Posterior vena cava (tissue), 2 donors: ENCODE data around the gene BAG2. TPM values are rescaled to one million over a fixed set of nuclear protein-coding genes. Genes with fewer than 3 reads are reported as not detected.

Source experiments
- DNase-seq: peaks from one replicate; pipeline ENCODE4 v3.0.0-alpha.2; 2020; ENCODE audit warnings: low spot score
- intact Hi-C, 2 donors: fragments of 100-400 bp; cut with DNase I; formaldehyde crosslinking; loops; one replicate each; pipeline versions ENCODE4 v1.14.1 to v1.14.2; 2022 to 2023
- long read RNA-seq, 2 donors: library from polyadenylated mRNA; unstranded; transcript quantifications; one replicate each; pipeline ENCODE4 v2.0.0, GENCODE V29; 2020 to 2021
- total RNA-seq, 2 donors: library from RNA; stranded (reverse); fragmentation: NEBNext Ultra II Directional; extraction: Animal tissue kit (Norgen Biotek cat#: 25700); gene quantifications; one replicate each; pipeline ENCODE4 v1.2.1, GENCODE V29; 2021
- donor health status: DM: yes; HTN: yes; CAD: no.
- donor health status: DM: yes; HTN: yes; CAD: no.

BAG2 gene
- 10 to 100 TPM; 32.6 to 45.8 TPM for total RNA-seq
- long read RNA-seq, donor 1, full-length matches to known transcripts, result 67 of 76 reads
- long read RNA-seq, donor 1, partial matches to known transcripts, result 0 of 76 reads
- long read RNA-seq, donor 1, other reads (novel, unspliced or antisense), result 9 of 76 reads
- long read RNA-seq, donor 2, full-length matches to known transcripts, result 352 of 384 reads
- long read RNA-seq, donor 2, partial matches to known transcripts, result 17 of 384 reads
- long read RNA-seq, donor 2, other reads (novel, unspliced or antisense), result 15 of 384 reads

- DNase-seq, result peak; percentile 96
- intact Hi-C loops, result loop anchor here in 1 of 2 donors (10.0 kb wide), 1 partner anchor 142 kb away; the partner anchor contains the start of gene PRIM2
These were observed at the start of gene BAG2 for GRCh38 chr6:57172136-57173055. Gene BAG2 (plus strand): TSS chr6:57172326. CDS start chr6:57172698, 372 bp downstream.

- DNase-seq, result no peak
- intact Hi-C loops, result no loop called here
These were observed 49.0 kb upstream of the BAG2 start for GRCh38 chr6:57123111-57123510.

- no peak for DNase-seq
- intact Hi-C loops, result no loop called here
These were observed 44.4 kb upstream of the BAG2 start for GRCh38 chr6:57127763-57128162.

DNA sequence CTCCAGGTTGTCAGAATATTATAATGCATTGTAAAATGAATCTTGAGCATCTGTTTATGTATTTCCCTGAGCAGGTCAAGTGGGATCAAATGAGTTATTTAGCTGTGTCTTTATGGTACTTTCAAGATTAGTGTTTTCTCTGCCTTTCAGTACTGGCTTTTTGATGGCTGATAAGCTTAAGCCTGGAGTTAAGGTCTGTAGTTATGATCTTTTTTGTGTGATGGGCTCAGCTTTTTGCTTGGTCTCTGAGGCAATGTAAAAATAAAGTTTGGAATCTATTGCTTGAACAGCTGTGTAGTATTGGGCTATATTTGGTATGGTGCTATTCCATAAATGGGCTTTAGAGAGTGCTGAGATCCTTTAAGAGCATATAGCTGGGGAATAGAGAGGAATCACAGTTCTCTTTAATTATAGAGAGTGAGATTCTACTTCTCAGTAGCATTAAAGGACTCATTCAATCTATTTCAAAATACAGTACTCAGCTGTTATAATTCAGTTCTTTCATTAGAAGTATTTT lies 41.4 kb upstream of the BAG2 start:
- no peak for DNase-seq
- intact Hi-C loops, result no loop called here

DNA sequence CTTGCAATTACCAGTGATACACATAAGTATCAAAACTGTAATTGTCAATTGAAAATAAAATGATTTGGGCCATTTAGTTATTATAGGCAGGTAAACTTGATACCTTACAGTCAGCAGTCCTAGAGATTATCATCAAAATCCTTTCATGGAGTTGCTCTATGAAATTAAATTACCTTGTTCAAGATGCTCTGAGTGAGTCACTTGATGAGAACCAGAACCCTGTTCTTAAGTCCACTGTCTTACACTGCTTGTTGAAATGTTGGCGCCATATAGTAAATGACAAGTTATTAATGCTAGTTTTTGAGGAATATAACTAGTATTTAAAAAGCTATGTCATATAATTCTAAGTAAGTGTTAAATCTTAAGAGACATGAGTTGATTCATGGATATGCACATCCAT lies 37.2 kb upstream of the BAG2 start:
- intact Hi-C loops, result no loop called here

GRCh38 chr6:57135885-57136284 lies 36.2 kb upstream of the BAG2 start:
- intact Hi-C loops, result no loop called here
- no peak for DNase-seq

More for the DNA sequence above, 37.2 kb upstream of the BAG2 start:
- DNase-seq, result no peak

GRCh38 chr6:57137350-57137749 lies 34.8 kb upstream of the BAG2 start:
- DNase-seq, result no peak
- intact Hi-C loops, result no loop called here

- intact Hi-C loops, result no loop called here
- no peak for DNase-seq
These were observed 34.1 kb upstream of the BAG2 start for GRCh38 chr6:57138026-57138425.

DNA sequence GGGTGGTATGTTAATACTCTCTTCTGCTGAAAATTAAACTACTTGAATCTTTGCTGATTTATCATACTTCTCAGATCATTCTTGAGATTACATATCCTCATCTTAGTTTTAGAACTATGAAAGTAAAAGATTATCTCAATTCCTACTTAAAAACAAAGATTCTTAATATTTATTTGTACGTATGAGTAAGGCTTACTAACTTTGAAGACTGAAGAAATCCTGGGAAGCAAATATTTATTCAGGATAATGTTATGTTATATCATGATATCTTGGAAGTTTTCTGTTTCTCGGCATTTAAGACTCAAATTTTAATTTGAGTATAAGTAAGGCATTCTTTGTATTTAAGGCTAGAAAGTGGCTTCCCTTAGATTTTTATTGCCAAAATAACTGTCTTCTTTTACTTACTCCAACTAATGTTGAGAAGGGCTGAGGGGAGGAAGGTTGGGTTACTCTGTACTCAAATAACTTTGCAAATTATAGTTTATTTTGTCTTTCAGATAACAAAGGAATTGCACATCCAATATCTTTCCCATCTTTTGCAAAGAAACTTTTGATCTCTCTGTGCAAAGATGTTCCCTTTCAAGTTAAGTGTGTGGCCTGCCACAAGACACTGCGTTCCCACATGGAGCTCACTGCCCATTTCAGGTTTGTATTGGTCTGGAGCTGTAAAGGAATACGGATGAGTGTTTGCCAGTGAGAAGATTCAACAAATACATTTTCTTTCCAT lies 30.5 kb upstream of the BAG2 start:
- intact Hi-C loops, result no loop called here
- DNase-seq, result no peak

DNA sequence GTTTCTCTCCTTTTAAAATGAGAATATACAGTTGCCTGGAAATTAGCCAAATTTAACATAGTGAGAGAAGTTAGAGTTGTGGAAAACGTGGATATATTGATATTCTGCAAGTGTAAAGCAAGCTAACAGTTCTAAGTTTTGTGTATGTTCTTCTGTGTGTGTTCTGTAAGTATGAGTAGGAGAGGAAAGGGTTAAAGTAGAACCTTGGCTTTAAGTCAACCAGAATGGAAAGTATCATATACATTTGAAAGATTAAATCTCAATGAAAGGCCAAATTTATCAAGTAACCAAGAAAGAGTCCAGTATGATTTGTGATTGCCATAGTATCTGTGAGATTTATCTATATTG lies 30.0 kb upstream of the BAG2 start:
- DNase-seq, result no peak
- intact Hi-C loops, result no loop called here

DNA sequence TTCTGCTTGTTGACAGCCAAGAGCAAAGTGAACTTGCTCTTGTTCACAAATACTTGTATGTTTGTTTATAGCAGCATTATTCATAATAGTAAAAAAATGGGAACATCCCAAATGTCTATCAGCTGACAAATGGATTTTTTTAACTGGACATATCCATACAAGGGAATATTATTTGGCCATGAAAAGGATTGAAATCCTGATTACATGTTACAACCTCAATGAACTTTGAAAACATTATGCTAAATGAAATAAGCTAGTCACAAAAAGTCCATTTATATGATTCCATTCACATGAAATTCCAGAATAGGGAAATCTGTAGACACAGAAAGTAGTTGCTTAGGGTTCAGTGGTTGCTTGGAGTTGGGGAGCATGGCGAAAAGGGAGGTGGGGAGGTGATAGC lies 28.4 kb upstream of the BAG2 start:
- intact Hi-C loops, result no loop called here
- no peak for DNase-seq

GRCh38 chr6:57147401-57147800 lies 24.7 kb upstream of the BAG2 start:
- intact Hi-C loops, result no loop called here

DNA sequence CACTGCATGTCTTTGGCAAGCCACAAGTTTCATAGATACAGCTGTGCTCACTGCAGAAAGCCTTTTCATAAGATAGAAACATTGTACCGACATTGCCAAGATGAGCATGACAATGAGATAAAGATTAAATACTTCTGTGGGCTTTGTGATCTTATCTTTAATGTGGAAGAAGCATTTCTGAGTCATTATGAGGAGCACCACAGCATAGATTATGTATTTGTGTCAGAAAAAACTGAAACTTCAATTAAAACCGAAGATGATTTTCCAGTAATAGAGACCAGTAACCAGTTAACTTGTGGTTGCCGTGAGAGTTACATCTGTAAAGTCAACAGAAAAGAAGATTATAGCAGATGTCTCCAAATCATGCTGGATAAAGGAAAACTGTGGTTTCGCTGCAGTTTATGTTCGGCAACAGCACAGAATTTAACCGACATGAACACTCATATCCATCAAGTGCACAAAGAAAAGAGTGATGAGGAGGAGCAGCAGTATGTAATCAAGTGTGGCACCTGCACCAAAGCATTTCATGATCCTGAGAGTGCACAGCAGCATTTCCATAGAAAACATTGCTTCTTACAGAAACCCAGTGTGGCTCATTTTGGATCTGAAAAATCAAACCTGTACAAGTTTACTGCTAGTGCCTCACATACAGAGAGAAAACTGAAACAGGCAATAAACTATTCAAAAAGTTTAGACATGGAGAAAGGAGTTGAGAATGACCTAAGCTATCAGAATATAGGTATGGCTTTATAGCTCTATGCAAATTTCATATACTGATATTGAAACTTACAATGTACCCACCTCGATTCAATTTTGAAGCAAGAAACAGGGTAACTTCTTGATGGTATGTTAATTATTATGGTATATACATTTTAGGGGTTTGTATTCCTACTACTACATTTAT lies 23.9 kb upstream of the BAG2 start:
- intact Hi-C loops, result no loop called here

More at GRCh38 chr6:57147401-57147800, 24.7 kb upstream of the BAG2 start:
- DNase-seq, result no peak

DNA sequence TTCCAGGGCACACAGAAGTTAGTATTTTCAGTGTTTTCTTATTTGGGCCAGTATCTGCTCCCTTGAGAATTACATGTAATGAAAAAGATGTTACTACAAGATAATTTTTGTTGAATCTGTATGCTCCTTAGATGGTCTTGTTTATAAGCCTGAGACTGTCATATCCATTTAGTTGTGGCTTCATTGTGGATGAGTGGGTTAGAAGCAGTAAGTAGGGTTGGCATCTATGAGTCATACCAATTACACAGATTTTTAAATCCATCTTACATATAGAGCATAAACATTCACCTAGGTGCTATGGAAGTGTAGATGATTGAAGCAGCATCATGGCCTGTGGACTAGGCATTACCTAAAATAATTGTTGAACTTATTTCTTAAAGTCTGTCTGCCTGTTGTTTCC lies 13.5 kb upstream of the BAG2 start:
- intact Hi-C loops, result no loop called here
- DNase-seq, result no peak

More for the DNA sequence above, 23.9 kb upstream of the BAG2 start:
- DNase-seq, result no peak

- intact Hi-C loops, result no loop called here
- no peak for DNase-seq
These were observed 13.0 kb upstream of the BAG2 start for GRCh38 chr6:57159127-57159526.

GRCh38 chr6:57162028-57162427 lies 10.1 kb upstream of the BAG2 start:
- intact Hi-C loops, result no loop called here
- DNase-seq, result no peak

DNA sequence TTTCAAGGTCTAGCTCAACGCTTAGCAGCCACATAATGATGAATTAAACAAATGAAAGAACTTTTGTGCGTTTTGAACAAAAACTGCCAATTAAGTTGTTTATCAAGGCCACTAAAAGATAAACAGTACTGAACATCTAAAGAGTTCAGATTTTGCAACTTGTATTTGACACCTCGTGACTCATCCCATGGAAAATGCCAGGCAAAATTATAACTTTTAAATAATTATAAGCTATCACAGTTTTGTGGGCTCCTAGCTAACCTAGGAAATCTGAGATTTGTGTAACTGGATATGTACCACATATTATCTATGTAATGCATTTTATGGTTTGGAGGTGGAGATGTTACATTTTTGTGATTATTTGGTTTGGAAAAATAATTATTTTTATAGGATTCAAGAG lies 9.6 kb upstream of the BAG2 start:
- no peak for DNase-seq
- intact Hi-C loops, result no loop called here

GRCh38 chr6:57163956-57164355 lies 8.2 kb upstream of the BAG2 start:
- intact Hi-C loops, result no loop called here
- no peak for DNase-seq

GRCh38 chr6:57165080-57165479 lies 7.0 kb upstream of the BAG2 start:
- intact Hi-C loops, result no loop called here
- DNase-seq, result no peak
